DMS114 treated with DMSO at 0.1 percent for 48 hours (cell line): Measurements from ENCODE around the gene PAOX.
"Not testable (repeated sequence)": the region's sequence is repeated elsewhere in the genome, so short reads cannot be mapped to it uniquely, and the experiment has no call there.

Source experiments
- DNase-seq: peaks from one replicate; lab custom pipeline; 2025; ENCODE audit not compliant: unreplicated experiment; lab: John Stamatoyannopoulos, UW

PAOX gene

GRCh38 chr10:133362846-133363245 lies 16.2 kb upstream of the PAOX start:
- DNase-seq = no peak

GRCh38 chr10:133364645-133365431 lies 14.2 kb upstream of the PAOX start:
- no peak for DNase-seq

GRCh38 chr10:133365461-133366129 lies 13.5 kb upstream of the PAOX start:
- no peak for DNase-seq

GRCh38 chr10:133366130-133366478 lies 13.0 kb upstream of the PAOX start:
- no peak for DNase-seq

- no peak for DNase-seq
Observed at GRCh38 chr10:133366751-133367150, 12.3 kb upstream of the PAOX start.

- DNase-seq = not testable (repeated sequence)
Observed at GRCh38 chr10:133367461-133367860, 11.6 kb upstream of the PAOX start.

GRCh38 chr10:133368153-133368552 lies 10.9 kb upstream of the PAOX start:
- DNase-seq = no peak

- DNase-seq = no peak
Observed at GRCh38 chr10:133370030-133370786, 8.9 kb upstream of the PAOX start.

GRCh38 chr10:133372507-133372906 lies 6.6 kb upstream of the PAOX start:
- no peak for DNase-seq

- DNase-seq = peak; percentile 84
Observed at GRCh38 chr10:133373174-133374090, 5.6 kb upstream of the PAOX start, which contains the start of gene ECHS1. Gene ECHS1, minus strand, starts transcription at chr10:133373354. Its CDS starts 21 bp downstream, at chr10:133373333.

- no peak for DNase-seq
Observed at GRCh38 chr10:133375357-133376115, 3.5 kb upstream of the PAOX start.

GRCh38 chr10:133376183-133376582 lies 2.9 kb upstream of the PAOX start:
- not testable (repeated sequence) for DNase-seq

GRCh38 chr10:133377025-133377817 lies 1.8 kb upstream of the PAOX start:
- DNase-seq = no peak

GRCh38 chr10:133377818-133378250 lies 1.2 kb upstream of the PAOX start:
- DNase-seq = no peak

- peak; percentile 26 for DNase-seq
Observed at GRCh38 chr10:133378251-133379096, 588 bp upstream of the PAOX start.

GRCh38 chr10:133379801-133380666 lies 972 bp downstream of the PAOX start:
- DNase-seq = no peak

- DNase-seq = no peak
Observed at GRCh38 chr10:133381036-133381435, 2.0 kb downstream of the PAOX start.
